ENCODE data around the gene CCDC38. TPM values are rescaled to one million over a fixed set of nuclear protein-coding genes. Genes with fewer than 3 reads are reported as not detected.
"Not testable (repeated sequence)": the region's sequence is repeated elsewhere in the genome, so short reads cannot be mapped to it uniquely, and the experiment has no call there.

CCDC38 gene
- total RNA-seq, 1 experiment from 2014 or later: not detected

DNA sequence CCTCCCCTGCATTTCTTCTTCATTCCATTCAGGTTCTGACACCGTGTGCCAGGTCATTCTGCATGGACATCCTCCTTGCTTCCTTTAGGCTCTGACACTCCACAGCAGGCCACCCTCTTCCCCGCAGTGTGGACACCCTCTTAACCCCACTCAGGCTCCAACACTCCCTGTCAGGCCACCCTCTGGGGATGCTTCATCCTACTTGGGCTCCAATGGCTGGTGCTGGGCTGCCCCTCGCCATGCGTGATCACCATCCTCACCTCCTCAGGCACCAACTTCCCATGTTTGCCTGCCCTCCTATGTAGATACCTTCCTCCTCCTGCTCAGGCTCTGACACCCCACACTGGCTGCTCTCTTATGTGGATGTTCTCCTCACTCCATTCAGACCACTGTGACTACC is 90.3 kb downstream of the CCDC38 start:
- CTCF ChIA-PET: no interaction called here
- H3K27ac Mint-ChIP-seq (ENCODE audit: unreplicated experiment): no peak overlapping the region
- no TSS peak for BruUV-seq (replicated peaks)
- intact Hi-C loops (cut with micrococcal nuclease; ENCODE audit: unreplicated experiment): no loop called here
- peaks cover 10% of the 10 kb centered on the region for H3K4me1 Mint-ChIP-seq (ENCODE audit: low read depth, unreplicated experiment)
- no peaks in the 10 kb centered on the region for H3K9me3 Mint-ChIP-seq (ENCODE audit: low read depth, unreplicated experiment)
- no peak overlapping the region for H3K4me3 Mint-ChIP-seq (ENCODE audit: low read depth, unreplicated experiment)
- no peak for TF ChIP-seq CTCF (IDR thresholded peaks at IDR 0.05; ENCODE audit: unreplicated experiment)
- no peak for DNase-seq
- H3K27me3 Mint-ChIP-seq (ENCODE audit: unreplicated experiment): peaks cover 31% of the 10 kb centered on the region
- peaks cover 5% of the 10 kb centered on the region for H3K36me3 Mint-ChIP-seq (ENCODE audit: insufficient read depth, unreplicated experiment)

GRCh38 chr12:95851606-95852005 is 90.8 kb downstream of the CCDC38 start:
- no peaks in the 10 kb centered on the region for H3K9me3 Mint-ChIP-seq (ENCODE audit: low read depth, unreplicated experiment)
- TF ChIP-seq CTCF (IDR thresholded peaks at IDR 0.05; ENCODE audit: unreplicated experiment): no peak
- peaks cover 10% of the 10 kb centered on the region for H3K4me1 Mint-ChIP-seq (ENCODE audit: low read depth, unreplicated experiment)
- no peak overlapping the region for H3K4me3 Mint-ChIP-seq (ENCODE audit: low read depth, unreplicated experiment)
- CTCF ChIA-PET: no interaction called here
- DNase-seq: no peak
- peaks cover 5% of the 10 kb centered on the region for H3K36me3 Mint-ChIP-seq (ENCODE audit: insufficient read depth, unreplicated experiment)
- peaks cover 31% of the 10 kb centered on the region for H3K27me3 Mint-ChIP-seq (ENCODE audit: unreplicated experiment)
- no peak overlapping the region for H3K27ac Mint-ChIP-seq (ENCODE audit: unreplicated experiment)
- intact Hi-C loops (cut with micrococcal nuclease; ENCODE audit: unreplicated experiment): no loop called here
- BruUV-seq (replicated peaks): no TSS peak

GRCh38 chr12:95848575-95849388 is 93.6 kb downstream of the CCDC38 start:
- Mint-ChIP-seq H3K4me1 (ENCODE audit: low read depth, unreplicated experiment) (peaks cover 10% of the 10 kb centered on the region), H3K27ac (ENCODE audit: unreplicated experiment) (peak overlapping the region; percentile 17), H3K9me3 (ENCODE audit: low read depth, unreplicated experiment) (no peaks in the 10 kb centered on the region), H3K36me3 (ENCODE audit: insufficient read depth, unreplicated experiment) (peaks cover 5% of the 10 kb centered on the region), H3K4me3 (ENCODE audit: low read depth, unreplicated experiment) (no peak overlapping the region), H3K27me3 (ENCODE audit: unreplicated experiment) (peaks cover 17% of the 10 kb centered on the region)
- intact Hi-C loops (cut with micrococcal nuclease; ENCODE audit: unreplicated experiment): loop anchor here (1.0 kb wide), 1 partner anchor 28 kb away; no protein-coding TSS in a partner anchor
- CTCF ChIA-PET: interaction anchor here (0.7 to 1.0 kb wide), 4 partner anchors 15 to 553 kb away, joined by 3 to 4 read pairs (median 4); no protein-coding TSS in a partner anchor
- TF ChIP-seq CTCF (IDR thresholded peaks at IDR 0.05; ENCODE audit: unreplicated experiment): no peak
- BruUV-seq (replicated peaks): no TSS peak
- peak; percentile 56 for DNase-seq

- H3K4me1 Mint-ChIP-seq (ENCODE audit: low read depth, unreplicated experiment); BruUV-seq (replicated peaks); H3K4me3 Mint-ChIP-seq (ENCODE audit: low read depth, unreplicated experiment); H3K27me3 Mint-ChIP-seq (ENCODE audit: unreplicated experiment); DNase-seq; intact Hi-C loops (cut with micrococcal nuclease; ENCODE audit: unreplicated experiment); H3K27ac Mint-ChIP-seq (ENCODE audit: unreplicated experiment); CTCF ChIA-PET; H3K36me3 Mint-ChIP-seq (ENCODE audit: insufficient read depth, unreplicated experiment); H3K9me3 Mint-ChIP-seq (ENCODE audit: low read depth, unreplicated experiment): not testable (repeated sequence)
These were observed 100.0 kb downstream of the CCDC38 start for GRCh38 chr12:95842426-95842825.

GRCh38 chr12:95838125-95838524 is 104.3 kb downstream of the CCDC38 start:
- Mint-ChIP-seq H3K4me1 (ENCODE audit: low read depth, unreplicated experiment) (peaks cover 24% of the 10 kb centered on the region), H3K36me3 (ENCODE audit: insufficient read depth, unreplicated experiment) (no peaks in the 10 kb centered on the region), H3K9me3 (ENCODE audit: low read depth, unreplicated experiment) (no peaks in the 10 kb centered on the region), H3K27ac (ENCODE audit: unreplicated experiment) (no peak overlapping the region), H3K27me3 (ENCODE audit: unreplicated experiment) (peaks cover 18% of the 10 kb centered on the region), H3K4me3 (ENCODE audit: low read depth, unreplicated experiment) (peak overlapping the region; percentile 17)
- CTCF ChIA-PET: no interaction called here
- peak; percentile 34 for DNase-seq
- no peak for TF ChIP-seq CTCF (IDR thresholded peaks at IDR 0.05; ENCODE audit: unreplicated experiment)
- intact Hi-C loops (cut with micrococcal nuclease; ENCODE audit: unreplicated experiment): no loop called here
- BruUV-seq (replicated peaks): no TSS peak
